Measurements from ENCODE around the gene FSIP1. TPM values are rescaled to one million over a fixed set of nuclear protein-coding genes. Genes with fewer than 3 reads are reported as not detected.
A peak's percentile ranks its signal among the peaks of the same experiment; 100 is the strongest.

Gene FSIP1
- polyA plus RNA-seq, 1 experiment, result 0.22 TPM

GRCh38 chr15:39729500-39729899 is 53.1 kb downstream of the FSIP1 start:
- no peak overlapping the region for H3K4me3 ChIP-seq (ENCODE audit: low read depth, low read length)
- no peaks in the 10 kb centered on the region for H3K27me3 ChIP-seq (ENCODE audit: control insufficient read depth, insufficient read depth, low read length)
- TF ChIP-seq CTCF (IDR thresholded peaks at IDR 0.05; ENCODE audit: insufficient read depth, low read depth, low read length), result no peak
- H3K36me3 ChIP-seq (ENCODE audit: control insufficient read depth, insufficient read depth, low read length), result no peaks in the 10 kb centered on the region
- DNase-seq (ENCODE audit: low read depth), result no peak
- CTCF ChIA-PET, result no interaction called here
- POLR2A ChIA-PET, result no interaction called here

GRCh38 chr15:39728845-39729244 is 53.8 kb downstream of the FSIP1 start:
- DNase-seq (ENCODE audit: low read depth), result no peak
- ChIA-PET POLR2A (no interaction called here), CTCF (no interaction called here)
- no peak for TF ChIP-seq CTCF (IDR thresholded peaks at IDR 0.05; ENCODE audit: insufficient read depth, low read depth, low read length)
- Histone ChIP-seq H3K4me3 (ENCODE audit: low read depth, low read length) (no peak overlapping the region), H3K36me3 (ENCODE audit: control insufficient read depth, insufficient read depth, low read length) (no peaks in the 10 kb centered on the region), H3K27me3 (ENCODE audit: control insufficient read depth, insufficient read depth, low read length) (no peaks in the 10 kb centered on the region)

GRCh38 chr15:39721893-39722292 is 60.7 kb downstream of the FSIP1 start:
- TF ChIP-seq CTCF (IDR thresholded peaks at IDR 0.05; ENCODE audit: insufficient read depth, low read depth, low read length), result no peak
- no peaks in the 10 kb centered on the region for H3K36me3 ChIP-seq (ENCODE audit: control insufficient read depth, insufficient read depth, low read length)
- ChIA-PET CTCF (interaction anchor here (1.2 kb wide), 1 partner anchor 35 kb away, joined by 5 read pairs; no protein-coding TSS in a partner anchor), POLR2A (no interaction called here)
- DNase-seq (ENCODE audit: low read depth), result no peak
- no peaks in the 10 kb centered on the region for H3K27me3 ChIP-seq (ENCODE audit: control insufficient read depth, insufficient read depth, low read length)
- H3K4me3 ChIP-seq (ENCODE audit: low read depth, low read length), result no peak overlapping the region

- H3K27me3 ChIP-seq (ENCODE audit: control insufficient read depth, insufficient read depth, low read length), result no peaks in the 10 kb centered on the region
- POLR2A ChIA-PET, result no interaction called here
These were observed 61.7 kb downstream of the FSIP1 start for GRCh38 chr15:39720621-39721611.

More at GRCh38 chr15:39720621-39721611, 61.7 kb downstream of the FSIP1 start:
- peak; percentile 82 for DNase-seq (ENCODE audit: low read depth)
- TF ChIP-seq CTCF (IDR thresholded peaks at IDR 0.05; ENCODE audit: insufficient read depth, low read depth, low read length), result no peak
- Histone ChIP-seq H3K4me3 (ENCODE audit: low read depth, low read length) (no peak overlapping the region), H3K36me3 (ENCODE audit: control insufficient read depth, insufficient read depth, low read length) (no peaks in the 10 kb centered on the region)
- CTCF ChIA-PET, result interaction anchor here (1.2 kb wide), 1 partner anchor 36 kb away, joined by 5 read pairs; no protein-coding TSS in a partner anchor

All from BJ (cell line).